Renal cortical epithelial cell (primary cell): ENCODE measurements around the gene MAST2. TPM values are rescaled to one million over a fixed set of nuclear protein-coding genes. Genes with fewer than 3 reads are reported as not detected.
"Not testable (repeated sequence)": the region's sequence is repeated elsewhere in the genome, so short reads cannot be mapped to it uniquely, and the experiment has no call there.

Experiments
- DNase-seq: peaks from one replicate; pipeline ENCODE4 v3.0.0-alpha.2; 2011; ENCODE audit warnings: low read depth
- total RNA-seq: library from RNA; depleted of rRNA; stranded (reverse); fragments of >200 nt; gene quantifications from 2 replicates; pipeline ENCODE4 v1.2.3, GENCODE V29; 2014

The MAST2 gene
- total RNA-seq, 1 donor from 2014 or later, result 24.8 TPM

- DNase-seq, result no peak
Measured at GRCh38 chr1:46021046-46021996, 217.9 kb downstream of the MAST2 start.

- no peak for DNase-seq
Measured at GRCh38 chr1:46026531-46026930, 223.1 kb downstream of the MAST2 start.

- DNase-seq, result no peak
Measured at GRCh38 chr1:46027788-46028573, 224.6 kb downstream of the MAST2 start.

GRCh38 chr1:46030074-46030870 is 226.9 kb downstream of the MAST2 start:
- no peak for DNase-seq

- DNase-seq, result no peak
Measured at GRCh38 chr1:46030876-46031660, 227.7 kb downstream of the MAST2 start.

GRCh38 chr1:46034601-46035516 is 231.4 kb downstream of the MAST2 start:
- DNase-seq, result no peak

GRCh38 chr1:46036894-46037839 is 233.8 kb downstream of the MAST2 start:
- DNase-seq, result peak; percentile 62

- DNase-seq, result peak; percentile 60
Measured at GRCh38 chr1:46039571-46040052, 236.2 kb downstream of the MAST2 start.

GRCh38 chr1:46041551-46041950 is 238.1 kb downstream of the MAST2 start:
- DNase-seq, result no peak

GRCh38 chr1:46041974-46042373 is 238.6 kb downstream of the MAST2 start:
- DNase-seq, result no peak

- DNase-seq, result no peak
Measured at GRCh38 chr1:46043458-46044017, 240.1 kb downstream of the MAST2 start.

GRCh38 chr1:46044116-46044515 is 240.7 kb downstream of the MAST2 start:
- no peak for DNase-seq

GRCh38 chr1:46053734-46054133 is 250.3 kb downstream of the MAST2 start:
- no peak for DNase-seq

- DNase-seq, result no peak
Measured at GRCh38 chr1:46056325-46056724, 252.9 kb downstream of the MAST2 start.

- not testable (repeated sequence) for DNase-seq
Measured at GRCh38 chr1:46057215-46057614, 253.8 kb downstream of the MAST2 start.

GRCh38 chr1:46057781-46058180 is 254.4 kb downstream of the MAST2 start:
- no peak for DNase-seq

- no peak for DNase-seq
Measured at GRCh38 chr1:46058936-46059335, 255.5 kb downstream of the MAST2 start.

- peak; percentile 68 for DNase-seq
Measured at GRCh38 chr1:46061146-46061545, 257.7 kb downstream of the MAST2 start.
